Activated naive CD4-positive, alpha-beta T cell treated with anti-CD3 and anti-CD28 coated beads for 36 hours (primary cell): ENCODE data around the gene FNIP1. TPM values are rescaled to one million over a fixed set of nuclear protein-coding genes. Genes with fewer than 3 reads are reported as not detected.
A peak's percentile ranks its signal among the peaks of the same experiment; 100 is the strongest.

Experiments used
- CTCF ChIA-PET: fragments of 350-600 bp; sonication (Branson Sonifier 250); formaldehyde crosslinking; loops from one replicate; lab custom pipeline; 2021; ENCODE audit warnings: antibody characterized with exemption; lab: Charles Lee
- DNase-seq: peaks from one replicate; pipeline ENCODE4 v3.0.0-alpha.2; 2020
- H3K27ac Mint-ChIP-seq: one replicate; pipeline ENCODE4 v1.8.0; 2021; ENCODE audit warnings: mild to moderate bottlenecking, mixed read lengths
- H3K27me3 Mint-ChIP-seq: one replicate; pipeline ENCODE4 v1.8.0; 2021; ENCODE audit warnings: low read depth, mixed read lengths
- H3K36me3 Mint-ChIP-seq: one replicate; pipeline ENCODE4 v1.8.0; 2021; ENCODE audit warnings: low read depth, mixed read lengths
- H3K4me1 Mint-ChIP-seq: one replicate; pipeline ENCODE4 v1.8.0; 2021; ENCODE audit warnings: low read depth, mixed read lengths
- H3K4me3 Mint-ChIP-seq: one replicate; pipeline ENCODE4 v1.8.0; 2021; ENCODE audit warnings: mild to moderate bottlenecking, moderate library complexity, mixed read lengths
- H3K9me3 Mint-ChIP-seq: one replicate; pipeline ENCODE4 v1.8.0; 2021; ENCODE audit warnings: mixed read lengths
- intact Hi-C: fragments of 100-400 bp; cut with micrococcal nuclease; formaldehyde crosslinking; loops from one replicate; pipeline ENCODE4 v1.15.1; 2023
- total RNA-seq, 2 experiments: library from RNA; stranded (reverse); gene quantifications; one replicate each; pipeline ENCODE4 v1.2.3, GENCODE V29; 2021

FNIP1 gene
- total RNA-seq, 2 experiments from 2014 or later: 16.8 to 17.8 TPM

- DNase-seq: peak; percentile 31
- no peak overlapping the region for H3K4me3 Mint-ChIP-seq
- H3K4me1 Mint-ChIP-seq: no peaks in the 10 kb centered on the region
- H3K36me3 Mint-ChIP-seq: no peaks in the 10 kb centered on the region
- H3K9me3 Mint-ChIP-seq: no peaks in the 10 kb centered on the region
- no peaks in the 10 kb centered on the region for H3K27me3 Mint-ChIP-seq
- intact Hi-C loops: loop anchor here (1.0 kb wide), 3 partner anchors 198 to 253 kb away; no protein-coding TSS in a partner anchor
- CTCF ChIA-PET: interaction anchor here (0.6 to 3.6 kb wide), 11 partner anchors 102 to 613 kb away, joined by 3 to 53 read pairs (median 4); no protein-coding TSS in a partner anchor
- H3K27ac Mint-ChIP-seq: no peak overlapping the region
Observed at GRCh38 chr5:131810510-131811249, 13.9 kb upstream of the FNIP1 start.

DNA sequence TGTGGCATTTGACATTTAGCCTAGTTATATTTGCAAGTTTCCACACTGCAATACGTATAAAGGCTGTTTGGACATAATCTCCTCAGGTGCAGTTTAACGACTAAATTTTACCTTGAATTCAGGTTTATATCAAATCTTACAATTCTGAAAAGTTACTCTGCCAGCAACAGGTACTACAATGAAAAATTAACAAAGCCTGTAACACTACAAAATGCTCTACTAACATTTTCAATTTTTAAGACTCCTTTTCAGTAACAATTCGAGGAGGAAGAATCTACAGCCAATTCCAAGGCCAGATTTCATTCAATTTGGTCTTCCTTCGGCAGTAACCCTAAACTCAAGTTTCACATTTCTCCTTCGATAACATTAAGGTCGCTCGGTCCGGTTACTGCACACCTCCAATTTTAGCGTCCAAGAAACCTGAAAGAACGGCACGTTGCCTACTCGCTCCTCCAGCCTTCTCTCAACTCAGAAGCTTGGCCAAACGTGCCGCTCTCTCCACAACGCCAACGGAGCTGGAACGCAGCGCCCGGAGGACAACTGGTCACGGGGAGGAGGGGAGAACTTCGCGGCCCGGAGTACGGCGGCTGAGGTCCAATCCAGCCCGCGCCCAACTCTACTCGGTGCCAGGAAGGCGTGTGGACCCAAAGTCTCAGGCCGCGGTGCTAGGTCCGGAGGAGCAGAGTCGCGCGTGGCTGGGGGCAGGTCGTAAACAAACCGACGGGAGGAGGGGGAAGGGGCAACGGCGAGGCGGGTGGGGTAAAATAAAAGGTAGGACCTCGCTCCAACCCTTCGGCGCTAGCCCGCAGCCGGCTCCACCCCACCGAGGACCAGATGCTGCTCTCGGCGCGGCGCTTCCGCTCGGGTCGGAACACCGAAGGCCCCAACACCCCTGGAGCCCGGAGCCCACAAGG is 681 bp downstream of the FNIP1 start:
- H3K4me1 Mint-ChIP-seq: peaks cover 25% of the 10 kb centered on the region
- peak overlapping the region; percentile 77 for H3K27ac Mint-ChIP-seq
- H3K36me3 Mint-ChIP-seq: no peaks in the 10 kb centered on the region
- H3K27me3 Mint-ChIP-seq: no peaks in the 10 kb centered on the region
- intact Hi-C loops: loop anchor here (1.0 to 10.0 kb wide), 10 partner anchors 211 to 699 kb away; partner anchors contain the start of genes IL3, IRF1 and LYRM7
- peak; percentile 40 for DNase-seq
- H3K4me3 Mint-ChIP-seq: peak overlapping the region; percentile 97
- no peaks in the 10 kb centered on the region for H3K9me3 Mint-ChIP-seq
- CTCF ChIA-PET: interaction anchor here (1.0 kb wide), 1 partner anchor 48 kb away, joined by 4 read pairs; no protein-coding TSS in a partner anchor

GRCh38 chr5:131795228-131795627 is 1.6 kb downstream of the FNIP1 start:
- H3K4me3 Mint-ChIP-seq: peak overlapping the region; percentile 72
- CTCF ChIA-PET: no interaction called here
- no peaks in the 10 kb centered on the region for H3K9me3 Mint-ChIP-seq
- intact Hi-C loops: loop anchor here (5.0 to 10.0 kb wide), 7 partner anchors 212 to 700 kb away; partner anchors contain the start of genes IL3 and IRF1
- peaks cover 33% of the 10 kb centered on the region for H3K4me1 Mint-ChIP-seq
- DNase-seq: no peak
- peaks cover 1% of the 10 kb centered on the region for H3K36me3 Mint-ChIP-seq
- H3K27ac Mint-ChIP-seq: peak overlapping the region; percentile 10
- no peaks in the 10 kb centered on the region for H3K27me3 Mint-ChIP-seq

- no peaks in the 10 kb centered on the region for H3K9me3 Mint-ChIP-seq
- H3K27me3 Mint-ChIP-seq: no peaks in the 10 kb centered on the region
- H3K36me3 Mint-ChIP-seq: peaks cover 1% of the 10 kb centered on the region
- no peak for DNase-seq
- no peak overlapping the region for H3K27ac Mint-ChIP-seq
- peak overlapping the region; percentile 17 for H3K4me3 Mint-ChIP-seq
- peaks cover 36% of the 10 kb centered on the region for H3K4me1 Mint-ChIP-seq
- CTCF ChIA-PET: no interaction called here
- intact Hi-C loops: loop anchor here (10.0 kb wide), 3 partner anchors 330 to 700 kb away; partner anchors contain the start of gene IRF1
Observed at GRCh38 chr5:131794586-131794985, 2.2 kb downstream of the FNIP1 start.

GRCh38 chr5:131792896-131793295 is 3.9 kb downstream of the FNIP1 start:
- Mint-ChIP-seq H3K27me3 (no peaks in the 10 kb centered on the region), H3K9me3 (no peaks in the 10 kb centered on the region), H3K4me3 (no peak overlapping the region), H3K4me1 (peaks cover 40% of the 10 kb centered on the region), H3K27ac (no peak overlapping the region), H3K36me3 (peaks cover 3% of the 10 kb centered on the region)
- CTCF ChIA-PET: no interaction called here
- intact Hi-C loops: loop anchor here (10.0 kb wide), 3 partner anchors 328 to 702 kb away; partner anchors contain the start of gene IRF1
- DNase-seq: no peak

DNA sequence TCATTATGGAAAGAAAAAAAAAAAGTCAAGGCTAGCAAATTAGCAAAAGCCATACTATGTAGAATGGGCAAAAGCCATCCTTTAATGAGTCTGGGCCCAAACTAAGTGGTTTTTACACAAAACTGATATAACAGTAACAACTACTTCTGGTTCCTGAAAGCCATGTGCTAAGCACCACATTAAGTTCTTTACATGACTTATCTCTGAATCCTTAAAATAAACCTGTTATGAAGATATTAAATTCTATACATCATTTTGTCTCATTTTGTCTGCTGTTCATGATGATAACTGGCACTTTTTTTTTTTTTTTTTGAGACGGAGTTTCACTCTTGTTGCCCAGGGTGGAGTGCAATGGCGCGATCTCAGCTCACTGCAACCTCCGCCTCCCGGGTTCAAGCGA is 5.0 kb downstream of the FNIP1 start:
- Mint-ChIP-seq H3K9me3 (no peaks in the 10 kb centered on the region), H3K27me3 (no peaks in the 10 kb centered on the region), H3K4me3 (no peak overlapping the region), H3K4me1 (peaks cover 44% of the 10 kb centered on the region), H3K36me3 (peaks cover 3% of the 10 kb centered on the region), H3K27ac (no peak overlapping the region)
- CTCF ChIA-PET: no interaction called here
- intact Hi-C loops: loop anchor here (10.0 kb wide), 3 partner anchors 327 to 703 kb away; partner anchors contain the start of gene IRF1
- no peak for DNase-seq

- CTCF ChIA-PET: interaction anchor here (0.6 to 0.7 kb wide), 2 partner anchors 159 to 201 kb away, joined by 3 to 4 read pairs; no protein-coding TSS in a partner anchor
- no peak for DNase-seq
- Mint-ChIP-seq H3K36me3 (peaks cover 3% of the 10 kb centered on the region), H3K27me3 (no peaks in the 10 kb centered on the region), H3K4me1 (peaks cover 51% of the 10 kb centered on the region), H3K27ac (no peak overlapping the region), H3K9me3 (no peaks in the 10 kb centered on the region), H3K4me3 (no peak overlapping the region)
- intact Hi-C loops: loop anchor here (10.0 kb wide), 3 partner anchors 326 to 704 kb away; partner anchors contain the start of gene IRF1
Observed at GRCh38 chr5:131790550-131790949, 6.3 kb downstream of the FNIP1 start.

DNA sequence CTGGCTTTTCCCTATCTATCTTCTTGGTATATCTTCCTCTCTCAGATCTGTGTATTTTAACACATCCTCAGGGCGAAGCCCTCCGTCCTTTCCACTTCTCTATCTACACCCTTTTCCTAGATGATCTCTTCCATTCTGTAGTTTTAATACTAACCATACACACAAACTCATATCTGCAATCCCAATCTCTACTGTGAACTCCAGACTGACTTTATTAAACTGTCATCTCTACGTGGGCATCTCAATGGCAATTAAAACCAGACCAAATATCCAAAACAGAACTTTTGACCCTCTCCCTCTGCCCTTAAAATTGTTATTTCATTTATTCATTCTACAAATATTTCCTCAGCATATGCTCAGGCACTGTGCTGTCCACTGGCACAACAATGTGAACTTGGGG is 7.1 kb downstream of the FNIP1 start:
- no peak overlapping the region for H3K4me3 Mint-ChIP-seq
- peaks cover 44% of the 10 kb centered on the region for H3K4me1 Mint-ChIP-seq
- CTCF ChIA-PET: no interaction called here
- no peaks in the 10 kb centered on the region for H3K27me3 Mint-ChIP-seq
- H3K27ac Mint-ChIP-seq: no peak overlapping the region
- peaks cover 3% of the 10 kb centered on the region for H3K36me3 Mint-ChIP-seq
- no peaks in the 10 kb centered on the region for H3K9me3 Mint-ChIP-seq
- DNase-seq: no peak
- intact Hi-C loops: loop anchor here (10.0 kb wide), 3 partner anchors 325 to 705 kb away; partner anchors contain the start of gene IRF1

- H3K27me3 Mint-ChIP-seq: no peaks in the 10 kb centered on the region
- CTCF ChIA-PET: interaction anchor here (0.9 to 1.4 kb wide), 2 partner anchors 77 to 198 kb away, joined by 3 read pairs; no protein-coding TSS in a partner anchor
- peaks cover 37% of the 10 kb centered on the region for H3K4me1 Mint-ChIP-seq
Observed at GRCh38 chr5:131787736-131788135, 9.1 kb downstream of the FNIP1 start.

DNA sequence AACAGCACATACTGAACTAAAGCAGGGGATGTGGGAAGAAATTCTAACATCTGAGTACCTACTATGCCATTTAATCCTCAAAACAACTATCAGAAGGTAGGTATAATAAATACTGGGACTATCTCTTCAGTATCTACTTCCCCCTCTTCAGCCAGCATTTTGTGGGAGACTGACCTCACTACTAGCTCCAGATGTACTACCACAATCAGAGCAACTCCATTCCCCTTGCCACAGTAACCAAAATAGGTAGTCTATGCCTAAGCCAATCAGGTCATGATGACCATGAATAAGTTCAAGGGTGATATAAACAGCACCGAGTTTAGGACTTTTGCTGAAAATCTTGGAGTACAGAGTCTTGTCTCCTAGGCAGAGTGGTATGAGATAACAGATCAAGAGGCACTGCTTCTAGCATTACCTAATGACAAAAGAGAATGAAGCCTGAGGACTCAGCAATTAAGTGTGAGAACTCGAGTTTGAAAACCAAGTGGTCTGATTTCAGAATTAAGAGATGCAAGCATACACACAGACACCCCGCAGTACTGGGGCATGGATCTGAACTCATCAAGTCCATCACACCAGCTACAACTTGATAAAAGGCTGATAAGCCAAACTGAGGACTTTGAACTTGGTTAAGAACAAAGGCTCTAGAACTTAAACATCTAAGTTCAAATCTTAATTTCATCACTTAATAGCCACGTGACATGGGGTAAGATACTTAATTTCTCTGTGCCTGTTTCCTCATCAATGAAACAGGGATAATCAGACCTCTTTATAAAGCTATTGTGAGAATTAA is 9.7 kb downstream of the FNIP1 start:
- H3K36me3 Mint-ChIP-seq: peaks cover 6% of the 10 kb centered on the region
- H3K27ac Mint-ChIP-seq: no peak overlapping the region
- H3K4me3 Mint-ChIP-seq: no peak overlapping the region
- no peaks in the 10 kb centered on the region for H3K9me3 Mint-ChIP-seq
- DNase-seq: no peak
- no peaks in the 10 kb centered on the region for H3K27me3 Mint-ChIP-seq
- peaks cover 35% of the 10 kb centered on the region for H3K4me1 Mint-ChIP-seq
- intact Hi-C loops: no loop called here
- CTCF ChIA-PET: interaction anchor here (1.2 to 1.4 kb wide), 2 partner anchors 76 to 198 kb away, joined by 3 to 6 read pairs; no protein-coding TSS in a partner anchor

More at GRCh38 chr5:131787736-131788135, 9.1 kb downstream of the FNIP1 start:
- no peaks in the 10 kb centered on the region for H3K9me3 Mint-ChIP-seq
- H3K36me3 Mint-ChIP-seq: peaks cover 4% of the 10 kb centered on the region
- no peak overlapping the region for H3K4me3 Mint-ChIP-seq
- DNase-seq: no peak
- H3K27ac Mint-ChIP-seq: no peak overlapping the region
- intact Hi-C loops: no loop called here

DNA sequence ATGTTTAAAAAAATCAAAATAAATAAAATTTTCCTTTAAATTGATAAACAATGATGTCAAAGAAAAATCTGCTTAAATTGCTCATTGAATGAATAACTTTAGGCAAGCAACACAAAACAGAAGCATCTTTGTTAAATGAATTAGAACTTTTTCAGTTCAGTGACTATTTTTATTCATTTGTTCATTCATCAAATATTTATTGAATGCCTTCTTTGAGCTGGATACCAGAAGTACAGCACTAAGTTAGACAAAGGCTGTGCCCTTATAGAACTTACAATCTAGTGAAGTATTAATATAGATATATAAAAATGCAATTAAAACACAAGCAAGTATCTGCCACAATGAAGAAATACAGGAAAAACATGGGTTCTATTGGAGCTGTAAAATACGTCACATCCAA is 10.8 kb downstream of the FNIP1 start:
- H3K9me3 Mint-ChIP-seq: no peaks in the 10 kb centered on the region
- intact Hi-C loops: no loop called here
- H3K4me1 Mint-ChIP-seq: peaks cover 32% of the 10 kb centered on the region
- H3K27ac Mint-ChIP-seq: no peak overlapping the region
- H3K27me3 Mint-ChIP-seq: no peaks in the 10 kb centered on the region
- CTCF ChIA-PET: interaction anchor here (1.2 kb wide), 1 partner anchor 197 kb away, joined by 6 read pairs; no protein-coding TSS in a partner anchor
- no peak overlapping the region for H3K4me3 Mint-ChIP-seq
- DNase-seq: no peak
- H3K36me3 Mint-ChIP-seq: peaks cover 8% of the 10 kb centered on the region
